ENCODE data around the gene FXYD3.

DNA sequence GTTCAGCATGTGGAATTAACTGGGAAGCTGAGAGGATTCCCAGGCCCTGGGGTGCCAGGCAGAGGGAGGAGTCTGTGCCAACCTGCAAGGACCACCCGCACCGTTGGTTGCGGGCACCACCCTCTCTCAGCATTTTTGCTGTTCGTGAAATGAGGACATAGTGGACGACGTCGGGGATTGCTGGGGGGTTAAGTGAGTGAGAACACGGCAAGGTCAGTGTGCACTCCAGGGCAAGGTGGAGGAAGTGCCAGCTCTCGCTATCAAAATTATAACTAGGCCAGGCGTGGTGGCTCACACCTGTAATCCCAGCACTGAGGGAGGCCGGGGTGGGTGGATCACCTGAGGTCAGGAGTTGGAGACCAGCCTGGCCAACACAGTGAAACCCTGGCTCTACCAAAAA lies 2.2 kb downstream of the FXYD3 start:
- TF ChIP-seq, protein P1, sequence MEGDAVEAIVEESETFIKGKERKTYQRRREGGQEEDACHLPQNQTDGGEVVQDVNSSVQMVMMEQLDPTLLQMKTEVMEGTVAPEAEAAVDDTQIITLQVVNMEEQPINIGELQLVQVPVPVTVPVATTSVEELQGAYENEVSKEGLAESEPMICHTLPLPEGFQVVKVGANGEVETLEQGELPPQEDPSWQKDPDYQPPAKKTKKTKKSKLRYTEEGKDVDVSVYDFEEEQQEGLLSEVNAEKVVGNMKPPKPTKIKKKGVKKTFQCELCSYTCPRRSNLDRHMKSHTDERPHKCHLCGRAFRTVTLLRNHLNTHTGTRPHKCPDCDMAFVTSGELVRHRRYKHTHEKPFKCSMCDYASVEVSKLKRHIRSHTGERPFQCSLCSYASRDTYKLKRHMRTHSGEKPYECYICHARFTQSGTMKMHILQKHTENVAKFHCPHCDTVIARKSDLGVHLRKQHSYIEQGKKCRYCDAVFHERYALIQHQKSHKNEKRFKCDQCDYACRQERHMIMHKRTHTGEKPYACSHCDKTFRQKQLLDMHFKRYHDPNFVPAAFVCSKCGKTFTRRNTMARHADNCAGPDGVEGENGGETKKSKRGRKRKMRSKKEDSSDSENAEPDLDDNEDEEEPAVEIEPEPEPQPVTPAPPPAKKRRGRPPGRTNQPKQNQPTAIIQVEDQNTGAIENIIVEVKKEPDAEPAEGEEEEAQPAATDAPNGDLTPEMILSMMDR (IDR thresholded peaks at IDR 0.05; ENCODE audit: insufficient read depth, low read depth, low read length), result no peak
- no peak for TF ChIP-seq EZH2 (IDR thresholded peaks at IDR 0.05; ENCODE audit: insufficient read depth, low read length)

Measured in astrocyte (in vitro differentiated cells and primary cell).